C4-2B (cell line): ENCODE data around the gene SFSWAP.

Experiments used
- H3K27ac ChIP-seq: fragments of 450-650 bp; 2 replicates; pipeline ENCODE4 v1.5.1; 2017
- ZFX ChIP-seq: fragments of 450-650 bp; IDR thresholded peaks from 2 replicates; pipeline ENCODE4 v1.6.1; 2017
- TF ChIP-seq, protein P1 (sequence below): fragments of 450-650 bp; conservative IDR thresholded peaks from 2 replicates; pipeline ENCODE4 v1.5.1; 2017; ENCODE audit warnings: mild to moderate bottlenecking

Gene SFSWAP

GRCh38 chr12:131816495-131816894, 105.6 kb downstream of the SFSWAP start:
- no peak for TF ChIP-seq ZFX
- TF ChIP-seq, protein P1, sequence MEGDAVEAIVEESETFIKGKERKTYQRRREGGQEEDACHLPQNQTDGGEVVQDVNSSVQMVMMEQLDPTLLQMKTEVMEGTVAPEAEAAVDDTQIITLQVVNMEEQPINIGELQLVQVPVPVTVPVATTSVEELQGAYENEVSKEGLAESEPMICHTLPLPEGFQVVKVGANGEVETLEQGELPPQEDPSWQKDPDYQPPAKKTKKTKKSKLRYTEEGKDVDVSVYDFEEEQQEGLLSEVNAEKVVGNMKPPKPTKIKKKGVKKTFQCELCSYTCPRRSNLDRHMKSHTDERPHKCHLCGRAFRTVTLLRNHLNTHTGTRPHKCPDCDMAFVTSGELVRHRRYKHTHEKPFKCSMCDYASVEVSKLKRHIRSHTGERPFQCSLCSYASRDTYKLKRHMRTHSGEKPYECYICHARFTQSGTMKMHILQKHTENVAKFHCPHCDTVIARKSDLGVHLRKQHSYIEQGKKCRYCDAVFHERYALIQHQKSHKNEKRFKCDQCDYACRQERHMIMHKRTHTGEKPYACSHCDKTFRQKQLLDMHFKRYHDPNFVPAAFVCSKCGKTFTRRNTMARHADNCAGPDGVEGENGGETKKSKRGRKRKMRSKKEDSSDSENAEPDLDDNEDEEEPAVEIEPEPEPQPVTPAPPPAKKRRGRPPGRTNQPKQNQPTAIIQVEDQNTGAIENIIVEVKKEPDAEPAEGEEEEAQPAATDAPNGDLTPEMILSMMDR, result no peak
- no peak overlapping the region for H3K27ac ChIP-seq

GRCh38 chr12:131817241-131817640, 106.4 kb downstream of the SFSWAP start:
- H3K27ac ChIP-seq, result no peak overlapping the region
- TF ChIP-seq ZFX, result no peak
- TF ChIP-seq, protein P1, result no peak

GRCh38 chr12:131818821-131819585, 108.1 kb downstream of the SFSWAP start:
- no peak overlapping the region for H3K27ac ChIP-seq
- TF ChIP-seq ZFX, result no peak
- TF ChIP-seq, protein P1, result no peak

DNA sequence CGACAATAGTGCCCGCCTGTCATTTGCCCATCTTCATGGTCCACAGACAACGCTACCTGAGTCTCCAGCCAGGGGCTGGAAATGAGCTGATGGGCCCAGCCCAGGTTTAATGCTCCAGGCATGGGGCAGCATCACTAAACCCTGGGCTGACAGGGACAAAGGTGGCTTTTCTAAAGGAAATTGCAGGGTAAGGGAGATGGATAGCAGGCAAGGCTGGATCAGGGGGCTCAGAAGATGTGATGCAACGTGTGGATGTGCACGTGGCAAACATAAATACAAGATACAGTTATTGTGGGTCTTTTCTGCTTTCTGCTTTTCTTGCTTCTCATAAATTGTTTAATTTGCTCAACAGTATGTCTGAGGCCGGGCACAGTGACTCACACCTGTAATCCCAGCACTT, 113.6 kb downstream of the SFSWAP start:
- no peak overlapping the region for H3K27ac ChIP-seq
- TF ChIP-seq ZFX, result no peak
- TF ChIP-seq, protein P1, result no peak

DNA sequence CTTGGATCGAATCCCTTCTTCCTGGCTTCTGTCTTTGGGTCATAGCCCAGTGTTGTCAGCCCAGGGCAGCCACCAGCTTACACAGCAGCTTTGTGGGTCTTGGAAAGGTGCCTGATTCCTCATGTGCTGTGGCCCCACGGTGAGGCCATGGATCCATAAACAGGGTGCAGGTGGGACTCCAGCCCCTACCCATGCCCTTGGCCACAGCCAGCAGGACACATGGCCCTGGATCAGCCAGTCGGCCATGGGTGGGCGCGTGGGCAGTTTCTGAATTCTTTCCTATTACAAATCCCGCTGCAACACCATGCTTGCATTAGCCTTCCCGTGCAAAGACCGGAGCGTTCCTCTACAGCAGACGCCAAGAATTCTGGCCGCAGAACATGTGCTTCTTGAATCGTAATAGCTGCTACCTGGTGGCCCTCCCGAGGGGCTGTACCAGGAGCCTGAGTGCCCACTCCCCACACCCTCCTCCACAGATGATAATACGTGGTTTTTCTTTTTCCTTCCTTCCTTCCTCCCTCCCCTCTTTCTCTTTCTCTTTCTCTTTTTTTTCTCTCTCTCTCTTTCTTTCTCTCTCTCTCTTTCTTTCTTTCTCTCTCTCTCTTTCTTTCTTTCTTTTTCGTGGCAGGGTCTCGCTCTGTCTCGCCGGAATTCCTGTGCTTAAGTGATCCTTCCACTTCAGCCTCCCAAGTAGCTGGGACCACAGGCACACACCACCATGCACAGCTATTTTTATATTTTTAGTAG, 114.4 kb downstream of the SFSWAP start:
- H3K27ac ChIP-seq, result no peak overlapping the region
- TF ChIP-seq, protein P1, result no peak
- no peak for TF ChIP-seq ZFX

DNA sequence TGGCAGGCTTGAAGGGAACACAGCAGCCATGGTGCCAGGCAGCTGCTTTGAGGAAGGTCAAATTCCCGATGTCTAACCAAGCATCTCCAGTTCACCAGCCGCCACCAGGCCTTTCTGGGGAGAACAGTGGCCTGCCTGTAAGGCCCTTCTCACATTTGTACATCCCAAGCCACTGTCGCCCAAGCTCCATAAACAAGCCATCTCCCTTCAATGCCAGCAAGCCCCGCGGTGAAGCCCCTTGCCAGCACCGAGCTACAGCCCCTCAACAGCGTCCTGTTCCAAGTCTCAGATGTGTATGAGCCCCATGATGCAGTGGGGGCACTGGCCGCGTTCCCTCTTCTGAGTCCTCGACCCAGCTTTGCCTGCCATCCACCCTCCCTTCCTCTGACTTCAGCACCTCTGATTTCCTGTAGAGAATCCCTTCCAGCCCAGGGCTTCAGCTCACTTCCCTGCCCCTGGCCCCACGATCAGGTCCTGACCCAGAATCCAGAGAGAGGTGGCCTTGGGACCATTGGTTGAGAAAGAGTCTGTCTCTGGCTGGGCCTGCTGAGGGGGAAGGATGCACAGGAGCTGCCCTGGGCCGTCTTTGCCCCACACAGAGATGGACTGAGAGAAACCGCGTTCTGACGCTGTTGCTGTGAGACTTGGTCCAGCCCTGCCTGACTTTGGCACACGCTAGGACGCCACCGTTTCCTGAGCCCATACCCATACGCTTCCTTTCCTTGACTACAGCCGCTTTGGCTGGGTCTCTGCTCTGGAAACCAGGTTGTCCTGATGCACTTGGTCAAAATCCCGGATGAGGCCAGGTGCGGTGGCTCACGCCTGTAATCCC, 115.4 kb downstream of the SFSWAP start:
- no peak for TF ChIP-seq ZFX
- TF ChIP-seq, protein P1, result no peak
- no peak overlapping the region for H3K27ac ChIP-seq
